Endothelial cell of umbilical vein (primary cell): ENCODE data around the gene TNFRSF1B.

ENCODE experiments used
- MYC ChIP-seq: IDR thresholded peaks from one replicate; pipeline ENCODE4 v1.6.1; 2011; ENCODE audit warnings: mild to moderate bottlenecking, low read depth, low read length
- POLR2AphosphoS5 ChIP-seq: IDR thresholded peaks from 2 replicates; pipeline ENCODE4 v1.6.1; 2012; ENCODE audit warnings: low read depth, mild to moderate bottlenecking, control low read depth, low read length, moderate library complexity; ENCODE audit not compliant: insufficient read depth
- TF ChIP-seq, protein P1 (sequence below): IDR thresholded peaks from 2 replicates; pipeline ENCODE4 v1.6.1; 2011; ENCODE audit not compliant: insufficient read depth, insufficient read length
- TF ChIP-seq, protein P2 (sequence below), 2 donors: IDR thresholded peaks; 1 replicate in 1 of 2; 2 replicates in 1 of 2; pipeline ENCODE4 v1.5.1; 2011; ENCODE audit warnings: low read length in 2 of 2, mild to moderate bottlenecking in 2 of 2, moderate library complexity in 2 of 2, control low read depth in 1 of 2, inconsistent platforms in 1 of 2, low read depth in 1 of 2; ENCODE audit not compliant: insufficient read depth in 1 of 2; ENCODE audit errors: extremely low read depth in 1 of 2

DNA sequence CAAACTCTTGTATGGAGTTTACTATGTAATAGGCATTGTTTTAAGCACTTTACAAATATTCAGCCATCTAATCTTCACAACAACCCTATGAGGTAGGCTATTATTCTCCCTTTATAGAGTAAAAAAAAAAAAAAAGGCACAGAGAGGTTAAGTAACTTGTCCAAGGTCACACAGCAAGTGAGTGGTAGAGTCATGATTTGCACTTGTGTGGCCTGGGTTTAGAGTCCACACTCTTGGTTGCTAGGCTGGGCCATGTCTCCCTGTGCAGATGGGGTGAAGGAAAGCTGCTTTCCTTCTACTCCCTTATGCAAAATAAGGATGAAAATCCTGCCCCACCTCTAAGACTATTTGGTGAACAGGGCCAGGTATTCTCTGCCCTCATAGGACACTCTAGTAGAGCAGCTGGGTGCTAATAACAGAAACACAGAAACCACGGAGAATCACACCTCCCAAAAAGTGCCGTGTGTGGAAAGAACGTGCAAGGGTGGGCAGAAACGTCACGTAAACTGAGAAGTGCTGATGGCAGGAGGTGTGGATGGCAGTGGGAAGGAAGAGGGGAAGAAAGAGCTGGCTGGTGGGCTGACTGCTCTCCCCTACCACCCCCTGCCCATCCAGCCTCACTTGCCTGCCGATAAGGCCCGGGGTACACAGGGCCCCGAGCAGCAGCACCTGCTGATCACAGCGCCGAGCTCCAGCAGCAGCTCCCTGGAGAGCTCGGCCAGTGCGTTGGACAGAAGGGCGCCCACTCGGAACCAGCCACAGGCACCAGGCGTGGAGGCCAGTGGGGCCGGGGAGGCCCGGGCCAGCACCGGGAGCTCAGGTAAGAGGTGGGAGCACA, 34.8 kb downstream of the TNFRSF1B start:
- TF ChIP-seq, protein P1, sequence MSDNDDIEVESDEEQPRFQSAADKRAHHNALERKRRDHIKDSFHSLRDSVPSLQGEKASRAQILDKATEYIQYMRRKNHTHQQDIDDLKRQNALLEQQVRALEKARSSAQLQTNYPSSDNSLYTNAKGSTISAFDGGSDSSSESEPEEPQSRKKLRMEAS, result no peak
- TF ChIP-seq, protein P2, sequence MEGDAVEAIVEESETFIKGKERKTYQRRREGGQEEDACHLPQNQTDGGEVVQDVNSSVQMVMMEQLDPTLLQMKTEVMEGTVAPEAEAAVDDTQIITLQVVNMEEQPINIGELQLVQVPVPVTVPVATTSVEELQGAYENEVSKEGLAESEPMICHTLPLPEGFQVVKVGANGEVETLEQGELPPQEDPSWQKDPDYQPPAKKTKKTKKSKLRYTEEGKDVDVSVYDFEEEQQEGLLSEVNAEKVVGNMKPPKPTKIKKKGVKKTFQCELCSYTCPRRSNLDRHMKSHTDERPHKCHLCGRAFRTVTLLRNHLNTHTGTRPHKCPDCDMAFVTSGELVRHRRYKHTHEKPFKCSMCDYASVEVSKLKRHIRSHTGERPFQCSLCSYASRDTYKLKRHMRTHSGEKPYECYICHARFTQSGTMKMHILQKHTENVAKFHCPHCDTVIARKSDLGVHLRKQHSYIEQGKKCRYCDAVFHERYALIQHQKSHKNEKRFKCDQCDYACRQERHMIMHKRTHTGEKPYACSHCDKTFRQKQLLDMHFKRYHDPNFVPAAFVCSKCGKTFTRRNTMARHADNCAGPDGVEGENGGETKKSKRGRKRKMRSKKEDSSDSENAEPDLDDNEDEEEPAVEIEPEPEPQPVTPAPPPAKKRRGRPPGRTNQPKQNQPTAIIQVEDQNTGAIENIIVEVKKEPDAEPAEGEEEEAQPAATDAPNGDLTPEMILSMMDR (IDR thresholded peaks at IDR 0.05; ENCODE audit: extremely low read depth in 1 of 2, insufficient read depth in 1 of 2, low read depth in 1 of 2, low read length in 2 of 2), result no peak
- no peak for TF ChIP-seq MYC
- no peak for TF ChIP-seq POLR2AphosphoS5
